HG03139 (cell line): ENCODE results near the gene P2RX7.
"Not testable (repeated sequence)": the region's sequence is repeated elsewhere in the genome, so short reads cannot be mapped to it uniquely, and the experiment has no call there.

Experiments used
- ATAC-seq: cut with Tn5 transposase; IDR thresholded peaks from one replicate; pipeline ENCODE4 v1.9.1; 2021; ENCODE audit not compliant: unreplicated experiment

Gene P2RX7

GRCh38 chr12:121202407-121203355 is 70.0 kb downstream of the P2RX7 start:
- no peak for ATAC-seq

GRCh38 chr12:121203482-121203881 is 70.8 kb downstream of the P2RX7 start:
- no peak for ATAC-seq

DNA sequence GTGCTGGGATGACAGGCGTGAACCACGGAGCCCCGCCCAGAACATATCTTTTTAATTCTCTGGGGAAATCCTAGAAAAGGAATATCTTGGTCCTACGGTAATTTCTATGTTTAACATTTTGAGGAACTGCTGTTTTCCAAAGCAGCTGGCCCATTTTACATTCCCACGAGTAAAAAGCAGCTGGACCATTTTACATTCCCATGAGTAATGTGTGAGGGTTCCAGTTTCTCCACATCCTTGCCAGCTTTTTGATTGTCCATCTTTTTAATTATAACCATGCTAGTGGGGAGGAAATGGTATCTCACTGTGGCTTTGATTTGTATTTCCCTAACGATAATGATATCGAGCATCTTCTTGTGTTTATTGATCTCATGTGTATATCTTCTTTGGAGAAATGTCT is 72.8 kb downstream of the P2RX7 start:
- no peak for ATAC-seq

DNA sequence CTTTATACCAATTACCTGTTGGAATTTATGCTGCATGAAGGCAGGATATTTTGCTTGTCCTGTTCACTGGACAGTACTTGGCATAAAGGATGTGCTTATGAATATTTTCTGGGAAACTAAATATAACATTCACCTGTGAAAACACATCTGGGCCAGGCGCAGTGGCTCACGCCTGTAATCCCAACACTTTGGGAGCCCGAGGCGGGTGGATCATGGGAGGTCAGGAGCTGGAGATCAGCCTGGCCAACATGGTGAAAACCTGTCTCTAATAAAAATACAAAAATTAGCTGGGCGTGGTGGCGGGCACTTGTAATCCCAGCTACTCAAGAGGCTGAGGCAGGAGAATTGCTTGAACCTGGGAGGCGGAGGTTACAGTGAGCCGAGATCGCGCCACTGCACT is 75.9 kb downstream of the P2RX7 start:
- not testable (repeated sequence) for ATAC-seq

- ATAC-seq, result no peak
Observed at GRCh38 chr12:121209221-121209620, 76.5 kb downstream of the P2RX7 start.

DNA sequence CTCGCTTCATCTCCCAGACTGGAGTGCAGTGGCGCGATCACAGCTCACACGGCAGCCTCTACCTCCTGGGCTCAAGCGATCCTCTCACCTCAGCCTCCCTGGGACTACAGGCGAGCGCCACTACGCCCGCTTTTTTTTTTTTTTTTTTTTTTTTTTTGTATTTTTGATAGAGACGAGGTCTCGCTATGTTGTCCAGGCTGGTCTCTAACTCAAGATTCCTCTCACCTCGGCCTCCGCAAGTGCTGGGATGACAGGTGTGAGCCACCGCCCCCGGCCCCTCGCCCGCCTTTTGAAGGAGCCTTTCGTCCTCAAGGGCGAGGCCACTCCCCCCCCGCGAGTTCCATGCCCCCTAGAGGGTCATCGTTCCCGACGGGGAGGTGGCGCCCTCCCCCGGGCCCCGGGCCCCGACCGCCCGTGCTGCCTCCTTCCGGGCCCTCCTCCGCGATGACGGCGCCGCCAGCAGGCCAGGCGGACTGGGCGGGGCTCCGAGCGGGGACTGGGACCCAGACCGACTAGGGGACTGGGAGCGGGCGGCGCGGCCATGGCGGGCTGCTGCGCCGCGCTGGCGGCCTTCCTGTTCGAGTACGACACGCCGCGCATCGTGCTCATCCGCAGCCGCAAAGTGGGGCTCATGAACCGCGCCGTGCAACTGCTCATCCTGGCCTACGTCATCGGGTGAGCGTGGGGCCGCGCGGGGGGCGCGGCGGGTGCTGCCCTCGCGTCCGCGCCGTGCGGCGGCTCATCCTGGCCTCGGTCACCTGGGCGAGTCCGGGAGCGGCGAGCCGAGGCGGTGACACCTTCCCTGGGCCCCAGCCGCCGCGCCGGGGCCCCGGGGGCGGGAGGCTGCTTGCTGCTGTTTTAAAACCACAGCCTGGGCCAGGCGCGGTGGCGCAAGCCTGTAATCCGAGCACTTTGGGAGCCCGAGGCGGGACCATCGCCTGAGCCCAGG is 77.2 kb downstream of the P2RX7 start, which contains the start of gene P2RX4:
Gene P2RX4, plus strand, starts transcription at position 506 of the 949 bp plus-strand sequence. Its CDS starts 36 bp downstream, at position 542.
- ATAC-seq, result peak; percentile 82

- no peak for ATAC-seq
Observed at GRCh38 chr12:121212875-121213274, 80.2 kb downstream of the P2RX7 start.

GRCh38 chr12:121214166-121214777 is 81.6 kb downstream of the P2RX7 start:
- no peak for ATAC-seq

DNA sequence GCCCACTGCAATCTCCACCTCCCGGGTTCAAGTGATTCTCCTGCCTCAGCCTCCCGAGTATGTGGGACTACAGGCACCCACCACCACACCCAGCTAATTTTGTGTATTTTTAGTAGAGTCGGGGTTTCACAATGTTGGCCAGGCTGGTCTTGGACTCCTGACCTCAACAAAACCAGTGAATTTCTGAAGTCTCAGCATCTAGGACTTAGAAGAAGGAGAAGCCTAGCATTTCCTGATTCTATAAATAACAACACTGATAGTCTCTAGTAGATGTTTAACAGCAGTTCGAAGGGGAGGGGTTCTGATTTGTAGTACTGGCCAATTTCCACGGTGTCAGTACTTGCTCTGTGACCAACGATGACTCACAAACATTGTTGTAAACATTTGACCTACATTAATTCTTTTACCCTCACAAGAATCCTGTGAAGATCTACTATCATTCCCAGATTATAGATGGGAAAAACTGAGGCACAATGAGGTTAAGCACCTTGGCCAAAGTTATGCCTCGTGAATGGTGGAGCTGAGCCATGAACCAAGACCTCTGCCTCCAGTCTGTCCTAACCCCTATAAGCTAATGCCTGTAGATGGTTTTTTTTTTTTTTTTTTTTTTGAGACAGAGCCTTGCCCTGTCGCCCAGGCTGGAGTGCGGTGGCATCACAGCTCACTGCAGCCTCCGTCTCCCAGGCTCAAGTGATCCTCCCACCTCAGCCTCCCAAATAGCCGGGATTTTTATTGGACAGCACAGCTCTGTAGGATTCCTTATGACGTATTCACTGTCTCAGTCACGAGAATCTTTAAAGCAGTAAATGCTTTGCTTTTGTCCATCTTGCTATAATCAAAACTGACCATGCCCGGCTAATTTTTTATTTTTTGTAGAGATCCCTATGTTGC is 82.4 kb downstream of the P2RX7 start:
- no peak for ATAC-seq

- ATAC-seq, result no peak
Observed at GRCh38 chr12:121216102-121216501, 83.4 kb downstream of the P2RX7 start.

- ATAC-seq, result no peak
Observed at GRCh38 chr12:121217063-121217462, 84.4 kb downstream of the P2RX7 start.

DNA sequence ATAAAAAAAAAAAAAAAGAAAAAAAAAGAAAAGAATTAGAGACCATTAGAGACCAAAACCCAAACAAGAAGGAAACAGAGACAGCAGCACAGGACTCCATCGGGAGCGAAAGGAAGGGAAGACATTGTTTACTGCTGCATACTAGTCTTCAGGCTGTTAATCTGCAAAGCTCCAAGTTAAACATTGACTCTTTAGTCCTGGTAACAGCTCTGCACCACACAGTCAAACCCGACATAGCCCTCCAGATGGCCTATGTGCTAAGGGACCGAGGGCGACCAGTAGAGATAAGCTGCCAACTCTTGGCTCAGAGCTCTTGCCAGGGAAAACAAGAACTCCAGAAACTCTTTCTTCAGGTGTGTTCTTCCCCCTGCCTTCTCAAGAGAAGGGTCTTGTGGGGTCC is 85.1 kb downstream of the P2RX7 start:
- no peak for ATAC-seq

DNA sequence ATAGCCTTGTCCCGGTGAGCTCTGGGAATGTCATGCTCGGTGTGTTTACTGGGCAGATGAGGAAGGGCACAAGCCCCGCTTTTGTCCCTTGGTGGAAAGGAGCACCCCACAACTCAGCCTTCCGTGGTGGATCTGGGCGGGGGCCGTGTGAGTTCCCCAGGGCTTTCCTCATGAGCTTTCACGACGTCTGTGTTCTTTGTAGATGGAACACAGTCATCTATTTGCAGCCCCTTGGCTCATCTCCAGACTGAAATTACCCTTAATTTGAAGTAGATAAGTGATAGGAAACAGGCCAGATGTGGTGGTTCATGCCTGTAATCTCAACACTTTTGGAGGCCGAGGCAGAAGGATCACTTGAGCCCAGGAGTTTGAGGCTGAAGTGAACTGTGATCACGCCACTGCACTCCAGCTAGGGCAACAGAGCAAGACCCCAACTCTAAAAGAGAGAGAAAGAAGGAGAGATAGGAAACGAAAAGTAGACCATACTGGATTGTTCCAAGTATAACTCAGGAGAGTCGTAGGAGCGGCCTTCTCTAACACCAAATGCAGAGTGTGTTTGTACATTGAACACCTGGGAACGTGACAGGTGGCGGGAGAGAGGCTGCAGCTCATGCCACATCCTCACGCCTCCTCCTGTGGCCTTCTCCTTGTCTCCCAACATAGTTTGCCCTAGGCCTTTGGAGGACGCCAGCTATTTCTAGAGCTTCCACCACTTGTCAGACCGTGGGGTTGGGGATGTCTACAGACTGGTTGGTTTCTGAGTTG is 86.1 kb downstream of the P2RX7 start:
- no peak for ATAC-seq

GRCh38 chr12:121219353-121219986 is 86.8 kb downstream of the P2RX7 start:
- ATAC-seq, result no peak

- ATAC-seq, result no peak
Observed at GRCh38 chr12:121222847-121223246, 90.2 kb downstream of the P2RX7 start.

DNA sequence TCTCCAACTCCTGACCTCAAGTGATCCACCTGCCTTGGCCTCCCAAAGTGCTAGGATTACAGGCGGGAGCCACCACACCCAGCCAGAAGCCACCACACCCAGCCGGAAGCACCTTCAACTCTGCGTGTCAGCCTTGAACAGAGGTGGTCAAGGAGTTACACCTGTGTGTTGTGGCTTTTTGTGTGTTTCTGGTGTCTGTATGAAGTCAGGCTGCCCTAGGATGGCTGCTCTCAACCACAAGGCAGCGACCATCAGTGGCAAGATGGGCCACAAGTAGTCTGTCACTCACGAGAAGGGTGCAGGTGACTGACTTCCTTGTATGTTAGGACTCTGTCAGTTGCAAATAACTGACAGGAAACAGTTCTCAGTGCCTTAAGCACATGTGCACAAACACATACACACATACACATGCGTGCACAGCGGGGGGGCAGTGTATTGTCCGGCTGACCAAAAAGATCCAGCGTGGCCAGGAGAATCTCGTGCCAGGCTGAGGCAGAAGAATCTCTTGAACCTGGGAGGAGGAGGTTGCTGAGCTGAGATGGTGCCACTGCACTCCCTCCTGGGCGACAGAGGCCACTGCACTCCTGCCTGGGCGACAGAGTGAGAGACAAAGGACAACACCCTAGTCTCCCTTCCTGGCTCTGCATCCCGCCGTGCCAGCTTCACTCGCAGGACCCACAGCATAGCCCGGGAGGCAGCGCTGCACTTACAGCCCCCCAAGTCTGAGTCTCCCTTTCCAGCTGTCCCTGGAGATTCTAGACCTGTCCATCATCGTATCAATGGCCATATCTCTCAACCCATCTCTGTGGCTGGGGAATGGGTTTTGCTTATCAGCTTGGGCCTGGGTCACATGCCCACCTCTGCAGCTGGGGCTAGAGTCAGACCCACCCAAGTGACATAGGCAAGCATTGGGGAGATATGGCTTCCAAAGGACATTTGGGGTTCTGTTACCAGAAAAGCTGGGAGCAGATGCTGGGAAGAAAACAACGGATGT is 90.9 kb downstream of the P2RX7 start:
- no peak for ATAC-seq

DNA sequence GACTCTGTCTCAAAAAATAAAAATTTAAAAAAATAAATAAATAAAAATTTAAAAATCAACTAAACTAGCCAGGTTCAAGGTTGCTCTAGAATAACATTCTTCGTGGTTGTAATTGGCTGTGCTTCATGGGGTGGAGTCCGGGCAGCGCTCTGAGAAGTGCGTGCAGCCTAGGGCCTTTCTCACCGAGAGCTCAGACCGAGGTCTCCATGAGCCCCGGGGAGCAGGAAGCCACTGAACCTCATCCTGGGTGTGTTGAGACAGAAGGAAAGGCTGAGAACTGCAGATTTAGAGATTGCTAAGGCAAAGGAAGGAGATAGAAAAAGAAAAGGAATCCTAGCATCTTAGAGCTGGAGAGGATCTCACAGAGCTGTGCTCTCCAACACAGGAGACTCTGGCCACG is 91.9 kb downstream of the P2RX7 start:
- ATAC-seq, result no peak

DNA sequence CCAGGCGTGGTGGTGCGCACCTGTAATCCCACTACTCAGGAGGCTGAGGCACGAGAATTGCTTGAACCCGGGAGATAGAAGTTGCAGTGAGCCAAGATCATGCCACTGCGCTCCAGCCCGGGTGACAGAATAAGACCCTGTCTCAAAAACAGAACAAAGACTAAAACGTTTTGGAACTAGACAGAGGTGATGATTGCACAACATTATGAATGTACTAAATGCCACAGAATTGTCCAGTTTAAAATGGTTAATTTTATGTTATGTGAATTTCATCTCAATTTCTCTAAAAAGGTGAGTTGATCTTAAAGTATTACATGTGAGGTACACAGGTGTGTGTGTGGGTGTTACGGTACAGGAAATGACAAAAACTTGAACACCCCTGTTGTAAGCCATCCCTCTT is 93.7 kb downstream of the P2RX7 start:
- no peak for ATAC-seq
